GM23338 (cell line): ENCODE results near the gene PDE4D. TPM values are rescaled to one million over a fixed set of nuclear protein-coding genes. Genes with fewer than 3 reads are reported as not detected.

Experiments used
- ATAC-seq: fragments of 200-7000 bp; cut with Tn5 transposase; 3 replicates; pipeline ENCODE4 v1.9.1; 2020
- DNase-seq: peaks from one replicate; pipeline ENCODE4 v3.0.0-alpha.2; 2015; ENCODE audit warnings: low spot score
- H2AFZ ChIP-seq: fragments of 200-600 bp; sonication (generic); 2 replicates; pipeline ENCODE4 v1.8.0; 2016; ENCODE audit warnings: antibody characterized with exemption, mild to moderate bottlenecking, moderate library complexity
- H3F3A ChIP-seq: fragments of 200-600 bp; sonication (generic); replicated peaks from 2 replicates; pipeline ENCODE4 v1.8.0; 2017; ENCODE audit warnings: antibody characterized with exemption, mixed run types, low read depth
- H3K27ac ChIP-seq: fragments of 200-600 bp; sonication (generic); 2 replicates; pipeline ENCODE4 v1.6.1; 2016; ENCODE audit warnings: low read depth
- H3K27me3 ChIP-seq: fragments of 200-600 bp; sonication (generic); 2 replicates; pipeline ENCODE4 v1.8.0; 2016; ENCODE audit warnings: mild to moderate bottlenecking, mixed run types, moderate library complexity; ENCODE audit not compliant: insufficient read depth
- H3K36me3 ChIP-seq: fragments of 200-600 bp; sonication (generic); 2 replicates; pipeline ENCODE4 v1.8.0; 2016; ENCODE audit warnings: mild to moderate bottlenecking; ENCODE audit not compliant: insufficient read depth
- H3K4me1 ChIP-seq: fragments of 200-600 bp; sonication (generic); 2 replicates; pipeline ENCODE4 v1.8.0; 2016; ENCODE audit warnings: mild to moderate bottlenecking, moderate library complexity; ENCODE audit not compliant: insufficient read depth
- H3K4me2 ChIP-seq: fragments of 200-600 bp; sonication (generic); 2 replicates; pipeline ENCODE4 v1.7.1; 2017; ENCODE audit warnings: mixed run types
- H3K4me3 ChIP-seq: fragments of 200-600 bp; sonication (generic); 2 replicates; pipeline ENCODE4 v1.6.1; 2016; ENCODE audit warnings: mixed run types
- H3K79me2 ChIP-seq: fragments of 200-600 bp; sonication (generic); replicated peaks from 2 replicates; pipeline ENCODE4 v1.8.0; 2017; ENCODE audit warnings: mild to moderate bottlenecking; ENCODE audit not compliant: insufficient read depth
- H3K9me2 ChIP-seq: fragments of 200-600 bp; sonication (generic); 2 replicates; pipeline ENCODE4 v1.8.0; 2017; ENCODE audit not compliant: insufficient read depth
- H4K20me1 ChIP-seq: fragments of 200-600 bp; sonication (generic); replicated peaks from 2 replicates; pipeline ENCODE4 v1.8.0; 2017; ENCODE audit warnings: mild to moderate bottlenecking; ENCODE audit not compliant: insufficient read depth
- H3K27ac Mint-ChIP-seq: 2 replicates; pipeline ENCODE4 v1.8.0; 2020; ENCODE audit warnings: inconsistent platforms, mild to moderate bottlenecking, moderate library complexity, mixed read lengths
- H3K27me3 Mint-ChIP-seq: 3 replicates; pipeline ENCODE4 v1.8.0; 2022; ENCODE audit warnings: low read depth, mild to moderate bottlenecking, moderate library complexity, mixed read lengths, inconsistent platforms; ENCODE audit not compliant: insufficient read depth, poor library complexity
- H3K36me3 Mint-ChIP-seq: 3 replicates; pipeline ENCODE4 v1.8.0; 2021; ENCODE audit warnings: low read depth, mild to moderate bottlenecking, inconsistent platforms, moderate library complexity, mixed read lengths
- H3K4me1 Mint-ChIP-seq: 3 replicates; pipeline ENCODE4 v1.8.0; 2020; ENCODE audit warnings: mild to moderate bottlenecking, inconsistent platforms, mixed read lengths
- H3K4me3 Mint-ChIP-seq: 3 replicates; pipeline ENCODE4 v1.8.0; 2021; ENCODE audit warnings: moderate library complexity, mild to moderate bottlenecking, inconsistent platforms, mixed read lengths
- H3K9me3 Mint-ChIP-seq: 3 replicates; pipeline ENCODE4 v1.8.0; 2020; ENCODE audit warnings: moderate library complexity, mild to moderate bottlenecking, inconsistent platforms, mixed read lengths
- CREB1 ChIP-seq: fragments of 250-450 bp; sonication (Bioruptor Pico); IDR thresholded peaks from 2 replicates; pipeline ENCODE4 v1.5.0; 2020; ENCODE audit warnings: low read depth, mild to moderate bottlenecking, moderate library complexity
- CTCF ChIP-seq, 2 experiments: fragments of 200-600 bp in 1 of 2; sonication (generic) in 1 of 2; conservative IDR thresholded peaks; 2 replicates each; pipeline versions ENCODE4 v1.5.1 to v1.6.1; 2016 to 2017; ENCODE audit warnings: antibody characterized with exemption in 2 of 2, low read depth in 2 of 2, mild to moderate bottlenecking in 2 of 2, moderate library complexity in 1 of 2
- ETS1 ChIP-seq: IDR thresholded peaks from 2 replicates; pipeline ENCODE4 v1.6.1; 2016; ENCODE audit warnings: antibody characterized with exemption
- EZH2 ChIP-seq: fragments of 200-600 bp; sonication (generic); IDR thresholded peaks from one replicate; pipeline ENCODE4 v1.8.0; 2017; ENCODE audit warnings: antibody characterized with exemption, mild to moderate bottlenecking, low read depth; ENCODE audit not compliant: unreplicated experiment
- EZH2phosphoT487 ChIP-seq: fragments of 200-600 bp; sonication (generic); IDR thresholded peaks from one replicate; pipeline ENCODE4 v1.8.1; 2018; ENCODE audit warnings: antibody characterized with exemption; ENCODE audit not compliant: unreplicated experiment
- JUNB ChIP-seq: IDR thresholded peaks from one replicate; pipeline ENCODE4 v1.6.1; 2016; ENCODE audit warnings: antibody characterized with exemption; ENCODE audit not compliant: unreplicated experiment
- NANOG ChIP-seq: IDR thresholded peaks from 2 replicates; pipeline ENCODE4 v1.6.1; 2016; ENCODE audit warnings: antibody characterized with exemption, borderline replicate concordance
- POLR2AphosphoS5 ChIP-seq: IDR thresholded peaks from 2 replicates; pipeline ENCODE4 v1.6.1; 2016; ENCODE audit warnings: antibody characterized with exemption, low read depth
- REST ChIP-seq: IDR thresholded peaks from one replicate; pipeline ENCODE4 v1.6.1; 2018; ENCODE audit warnings: antibody characterized with exemption; ENCODE audit not compliant: unreplicated experiment
- STAT1 ChIP-seq: IDR thresholded peaks from one replicate; pipeline ENCODE4 v1.6.1; 2016; ENCODE audit warnings: antibody characterized with exemption; ENCODE audit not compliant: unreplicated experiment
- ZNF114 ChIP-seq: fragments of 250-450 bp; sonication (Bioruptor Pico); IDR thresholded peaks from 2 replicates; pipeline ENCODE4 v1.5.0; 2020; ENCODE audit warnings: mild to moderate bottlenecking, moderate library complexity
- ZNF331 ChIP-seq: fragments of 250-450 bp; sonication (Bioruptor Pico); IDR thresholded peaks from 2 replicates; pipeline ENCODE4 v1.5.0; 2020; ENCODE audit warnings: low read depth, mild to moderate bottlenecking, moderate library complexity
- ZNF462 ChIP-seq: fragments of 250-450 bp; sonication (Bioruptor Pico); IDR thresholded peaks from 2 replicates; pipeline ENCODE4 v1.5.0; 2020; ENCODE audit warnings: mild to moderate bottlenecking, moderate library complexity
- polyA plus RNA-seq: library from polyadenylated mRNA; unstranded; fragments of >200 nt; fragmentation: Nextera tagmentation; extraction: Ambion mirVana; gene quantifications from 2 replicates; pipeline ENCODE4 v1.2.1, GENCODE V29; 2016
- total RNA-seq: library from RNA; depleted of rRNA; stranded (reverse); fragments of >200 nt; shearing (Covaris generic); gene quantifications from 2 replicates; pipeline ENCODE4 v1.2.3, GENCODE V29; 2014

The PDE4D gene
- total and polyA plus RNA-seq, 2 experiments from 2014 or later: 2.1 to 4.7 TPM

- Histone ChIP-seq H3K79me2 (no peaks in the 10 kb centered on the region), H3K4me3 (no peak overlapping the region), H3F3A (no peaks in the 10 kb centered on the region), H3K4me2 (no peak overlapping the region), H3K27ac (no peak overlapping the region), H2AFZ (no peak overlapping the region), H4K20me1 (no peaks in the 10 kb centered on the region), H3K9me2 (no peaks in the 10 kb centered on the region), H3K4me1 (no peaks in the 10 kb centered on the region), H3K27me3 (no peaks in the 10 kb centered on the region), H3K36me3 (no peaks in the 10 kb centered on the region)
- H3K4me1 Mint-ChIP-seq: no peaks in the 10 kb centered on the region
- TF ChIP-seq ZNF331: no peak
- TF ChIP-seq JUNB: no peak
- TF ChIP-seq CREB1 (CRISPR knock-in tag): no peak
- no peak for TF ChIP-seq EZH2phosphoT487
- no peak for TF ChIP-seq REST
- no peak for TF ChIP-seq ZNF114 (CRISPR knock-in tag)
- no peak for TF ChIP-seq EZH2
- no peak for TF ChIP-seq ZNF462
- TF ChIP-seq ETS1: no peak
- TF ChIP-seq CTCF (conservative IDR thresholded peaks at IDR 0.05; ENCODE audit: low read depth in 2 of 2): no peak
- no peak for TF ChIP-seq STAT1
- no peak for TF ChIP-seq POLR2AphosphoS5
- no peak for TF ChIP-seq NANOG
- no peaks in the 10 kb centered on the region for H3K9me3 Mint-ChIP-seq
- H3K36me3 Mint-ChIP-seq: no peaks in the 10 kb centered on the region
- no peak for ATAC-seq
- no peak for DNase-seq
- no peaks in the 10 kb centered on the region for H3K27me3 Mint-ChIP-seq
- no peak overlapping the region for H3K27ac Mint-ChIP-seq
- H3K4me3 Mint-ChIP-seq: no peak overlapping the region
These were observed 566.9 kb downstream of the PDE4D start for GRCh38 chr5:59326596-59326995.
